ENCODE measurements around the gene DDX56. TPM values are rescaled to one million over a fixed set of nuclear protein-coding genes. Genes with fewer than 3 reads are reported as not detected.

DDX56 gene
- total and polyA plus RNA-seq, 2 of the 4 experiments (the other 2 are of a cell fraction) = 59.4 to 67.7 TPM

- in situ Hi-C loops (cut with MboI; ENCODE audit: low sequenced_read_pairs) = no loop called here
- no peak within 1 kb of the TSS for H2BK15ac ChIP-seq (ENCODE audit: low read depth, low read length)
- POLR2A ChIA-PET (ENCODE audit: unreplicated experiment) = interaction anchor here (1.9 kb wide), 1 partner anchor 143 kb away, joined by 6 read pairs; no protein-coding TSS in a partner anchor
- H2AK5ac ChIP-seq (ENCODE audit: low read depth, low read length) = peak within 1 kb of the TSS; percentile 94
- no peaks in the 10 kb centered on the region for H3K9me3 ChIP-seq (ENCODE audit: control insufficient read depth, insufficient read depth, low read length)
- H3K36me3 ChIP-seq (ENCODE audit: control insufficient read depth, insufficient read depth, low read length) = no peaks in the 10 kb centered on the region
- H3K14ac ChIP-seq (replicated peaks; ENCODE audit: low read depth, low read length) = peak within 1 kb of the TSS; percentile 56
- peak within 1 kb of the TSS; percentile 85 for H3K27ac ChIP-seq (ENCODE audit: insufficient read depth, low read length)
- BruUV-seq (replicated peaks) = no TSS peak
- peak within 1 kb of the TSS; percentile 74 for H4K5ac ChIP-seq (ENCODE audit: low read depth, low read length)
- H2AFZ ChIP-seq (replicated peaks; ENCODE audit: low read length, poor library complexity) = peak within 1 kb of the TSS; percentile 99
- 1% methylated on average over 31 of the region's 93 CpGs; no CpG with 5 or more reads in 1 of the 2 experiments for WGBS, 2 experiments (ENCODE audit: extremely low coverage in 2 of 2, insufficient read length in 1 of 2)
- intact Hi-C loops (cut with micrococcal nuclease) = loop anchor here (1.0 to 5.0 kb wide), 4 partner anchors 142 to 279 kb away; partner anchors contain the start of genes H2AZ2, PPIA, PURB and ZMIZ2
- dilution Hi-C loops (cut with HindIII; ENCODE audit: low sequenced_read_pairs, unreplicated experiment) = no loop called here
- peak within 1 kb of the TSS; percentile 46 for H2BK120ac ChIP-seq (ENCODE audit: low read depth, low read length)
- peak within 1 kb of the TSS; percentile 78 for H4K91ac ChIP-seq (ENCODE audit: insufficient read depth, low read depth, low read length)
- peak; percentile 99 for DNase-seq
- peak within 1 kb of the TSS; percentile 94 for H2AK9ac ChIP-seq (replicated peaks; ENCODE audit: low read depth, low read length, poor library complexity)
- H3K9ac ChIP-seq (ENCODE audit: low read depth, low read length) = peak within 1 kb of the TSS; percentile 79
- H2BK20ac ChIP-seq (ENCODE audit: low read depth, low read length) = no peak within 1 kb of the TSS
- ATAC-seq (ENCODE audit: low read depth) = peak; percentile 99
- peak within 1 kb of the TSS; percentile 85 for H3K4me3 ChIP-seq (ENCODE audit: insufficient read depth, low read depth, low read length)
- no peaks in the 10 kb centered on the region for H3K4me1 ChIP-seq (ENCODE audit: control insufficient read depth, insufficient read depth, low read length)
- H3K27me3 ChIP-seq (ENCODE audit: control insufficient read depth, insufficient read depth, low read length) = no peaks in the 10 kb centered on the region
- peak within 1 kb of the TSS; percentile 57; the same call in 1 of the 2 replicates for H3K23ac ChIP-seq (ENCODE audit: low read depth, low read length)
- H3K56ac ChIP-seq (ENCODE audit: extremely low read depth, insufficient read depth, low read length) = peak within 1 kb of the TSS; percentile 63; the same call in 1 of the 2 replicates
- H4K20me1 ChIP-seq (ENCODE audit: insufficient read depth, low read length) = 0 out of 2 replicates have a peak, but pooled peaks cover 4% of the 10 kb centered on the region
- peaks cover 6 to 27% of the 10 kb centered on the region in 2 experiments; a peak in 3 of 4 replicates for H3K79me1 ChIP-seq (ENCODE audit: low read depth in 1 of 2, low read length in 2 of 2)
- peak within 1 kb of the TSS; percentile 83 for H3K4me2 ChIP-seq (ENCODE audit: low read depth, low read length)
- CTCF ChIA-PET = no interaction called here
- peak within 1 kb of the TSS; percentile 93 for H2BK5ac ChIP-seq (ENCODE audit: low read depth, low read length, poor library complexity, severe bottlenecking)
- no peaks in the 10 kb centered on the region; the same call in 1 of the 2 replicates for H3K9me1 ChIP-seq (ENCODE audit: insufficient read depth, low read length)
- peak within 1 kb of the TSS; percentile 71 to 93 for H4K8ac ChIP-seq (ENCODE audit: low read depth in 2 of 2, low read length in 2 of 2)
- peak within 1 kb of the TSS; percentile 85 for H3K4ac ChIP-seq (ENCODE audit: low read depth, low read length)
- peak within 1 kb of the TSS; percentile 35 for H3K18ac ChIP-seq (ENCODE audit: low read depth, low read length)
- TF ChIP-seq ELK1 (IDR thresholded peaks at IDR 0.05; ENCODE audit: borderline replicate concordance, low read depth, low read length) = no peak
- TF ChIP-seq BHLHE40 (IDR thresholded peaks at IDR 0.05; ENCODE audit: low read depth, low read length) = no peak
- peak; percentile 45; the same call in 1 of the 2 replicates for TF ChIP-seq MXI1 (IDR thresholded peaks at IDR 0.05; ENCODE audit: borderline replicate concordance, low read depth, low read length)
- TF ChIP-seq CHD1 (IDR thresholded peaks at IDR 0.05; ENCODE audit: low read depth, low read length) = no peak
- TF ChIP-seq CTCF (conservative IDR thresholded peaks at IDR 0.05; ENCODE audit: low read depth, low read length) = no peak
- TF ChIP-seq MAZ (IDR thresholded peaks at IDR 0.05; ENCODE audit: borderline replicate concordance, low read depth, low read length) = peak; percentile 98
- no peak for TF ChIP-seq MAFK (IDR thresholded peaks at IDR 0.05; ENCODE audit: low read depth, low read length)
- TF ChIP-seq USF2 (IDR thresholded peaks at IDR 0.05; ENCODE audit: low read depth, low read length) = peak; percentile 94
- TF ChIP-seq RCOR1 (IDR thresholded peaks at IDR 0.05; ENCODE audit: insufficient replicate concordance, low read length) = peak; percentile 21
- peak; percentile 91 for TF ChIP-seq POLR2A (IDR thresholded peaks at IDR 0.05; ENCODE audit: low read depth, low read length)
- TF ChIP-seq RAD21 (IDR thresholded peaks at IDR 0.05; ENCODE audit: low read length) = no peak
- no peak for TF ChIP-seq CEBPB (IDR thresholded peaks at IDR 0.05; ENCODE audit: low read depth, low read length)
- TF ChIP-seq RFX5 (IDR thresholded peaks at IDR 0.05; ENCODE audit: low read depth, low read length) = no peak
Measured at GRCh38 chr7:44606341-44607140, 32.8 kb upstream of the DDX56 start, which contains the start of gene OGDH. TSS of gene OGDH (plus strand) at chr7:44606627. CDS start at chr7:44624344, 17,717 bp downstream.
